Measurements from ENCODE around the gene SESN2. TPM values are rescaled to one million over a fixed set of nuclear protein-coding genes. Genes with fewer than 3 reads are reported as not detected.

SESN2 gene
- total RNA-seq, 1 donor from 2014 or later, result 13.1 TPM

DNA sequence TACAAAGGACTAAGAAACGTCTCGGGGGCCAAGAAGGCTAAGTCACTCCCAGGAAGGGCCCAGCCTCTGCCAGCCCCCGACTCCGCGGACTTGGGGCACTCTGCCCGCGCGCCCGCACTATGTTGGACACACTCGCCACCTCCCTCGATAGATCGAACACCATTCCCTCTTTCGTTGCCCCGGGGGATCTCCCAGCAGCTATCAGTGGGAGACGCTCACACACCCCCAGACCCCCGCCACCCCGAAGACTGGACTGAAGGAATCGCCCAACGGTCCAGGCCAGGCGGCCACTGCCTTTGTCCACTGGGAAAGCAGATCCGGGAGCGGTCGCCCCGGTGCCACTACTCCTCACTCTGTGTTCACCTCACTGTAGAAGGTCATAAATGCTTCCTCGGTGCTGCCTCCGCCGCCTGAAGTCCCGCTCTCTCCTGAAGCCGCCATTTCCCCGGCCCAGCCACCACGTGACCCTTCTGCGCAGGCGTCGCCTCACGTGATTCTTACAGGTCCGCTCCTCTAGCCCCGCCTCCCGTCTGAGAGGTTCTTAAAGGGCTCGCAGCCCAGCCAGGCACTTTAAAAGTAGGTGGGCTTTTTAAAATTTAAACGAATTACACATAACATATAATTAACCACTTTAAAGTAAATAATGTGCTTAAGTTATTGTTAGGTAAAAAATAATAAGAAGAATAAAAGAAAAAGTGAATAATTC, 26.6 kb upstream of the SESN2 start, which contains the start of gene DNAJC8:
DNAJC8 (minus strand) TSS at position 472 of the 706 bp plus-strand sequence; CDS start at position 441, 31 bp downstream.
- TF ChIP-seq, protein P1, sequence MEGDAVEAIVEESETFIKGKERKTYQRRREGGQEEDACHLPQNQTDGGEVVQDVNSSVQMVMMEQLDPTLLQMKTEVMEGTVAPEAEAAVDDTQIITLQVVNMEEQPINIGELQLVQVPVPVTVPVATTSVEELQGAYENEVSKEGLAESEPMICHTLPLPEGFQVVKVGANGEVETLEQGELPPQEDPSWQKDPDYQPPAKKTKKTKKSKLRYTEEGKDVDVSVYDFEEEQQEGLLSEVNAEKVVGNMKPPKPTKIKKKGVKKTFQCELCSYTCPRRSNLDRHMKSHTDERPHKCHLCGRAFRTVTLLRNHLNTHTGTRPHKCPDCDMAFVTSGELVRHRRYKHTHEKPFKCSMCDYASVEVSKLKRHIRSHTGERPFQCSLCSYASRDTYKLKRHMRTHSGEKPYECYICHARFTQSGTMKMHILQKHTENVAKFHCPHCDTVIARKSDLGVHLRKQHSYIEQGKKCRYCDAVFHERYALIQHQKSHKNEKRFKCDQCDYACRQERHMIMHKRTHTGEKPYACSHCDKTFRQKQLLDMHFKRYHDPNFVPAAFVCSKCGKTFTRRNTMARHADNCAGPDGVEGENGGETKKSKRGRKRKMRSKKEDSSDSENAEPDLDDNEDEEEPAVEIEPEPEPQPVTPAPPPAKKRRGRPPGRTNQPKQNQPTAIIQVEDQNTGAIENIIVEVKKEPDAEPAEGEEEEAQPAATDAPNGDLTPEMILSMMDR (IDR thresholded peaks at IDR 0.05), result no peak
- Histone ChIP-seq H3K36me3 (peaks cover 33% of the 10 kb centered on the region), H3K27ac (peak within 1 kb of the TSS; percentile 81), H3K9me3 (no peaks in the 10 kb centered on the region), H3K27me3 (ENCODE audit: low read depth) (no peaks in the 10 kb centered on the region), H3K4me3 (peak within 1 kb of the TSS; percentile 94), H3K4me1 (peaks cover 38% of the 10 kb centered on the region)
- intact Hi-C loops (cut with DNase I), result no loop called here
- peak; percentile 81 to 87 for ATAC-seq
- DNase-seq, result peak; percentile 98

- Histone ChIP-seq H3K36me3 (peaks cover 33% of the 10 kb centered on the region), H3K27ac (peak overlapping the region; percentile 81), H3K4me1 (peaks cover 40% of the 10 kb centered on the region), H3K9me3 (no peaks in the 10 kb centered on the region), H3K27me3 (ENCODE audit: low read depth) (no peaks in the 10 kb centered on the region), H3K4me3 (peak overlapping the region; percentile 94)
- ATAC-seq (no peak), DNase-seq (no peak)
- TF ChIP-seq, protein P1 (IDR thresholded peaks at IDR 0.05), result no peak
- intact Hi-C loops (cut with DNase I), result no loop called here
Observed at GRCh38 chr1:28233264-28233606, 26.1 kb upstream of the SESN2 start.

- Histone ChIP-seq H3K4me1 (peaks cover 38% of the 10 kb centered on the region), H3K9me3 (no peaks in the 10 kb centered on the region), H3K4me3 (peak within 1 kb of the TSS; percentile 95), H3K36me3 (peaks cover 12% of the 10 kb centered on the region), H3K27ac (peak within 1 kb of the TSS; percentile 90), H3K27me3 (ENCODE audit: low read depth) (no peaks in the 10 kb centered on the region)
- peak; percentile 98 for ATAC-seq
- TF ChIP-seq, protein P1 (IDR thresholded peaks at IDR 0.05), result no peak
- DNase-seq, result peak; percentile 97
- intact Hi-C loops (cut with DNase I), result no loop called here
Observed at GRCh38 chr1:28235755-28236655, 23.3 kb upstream of the SESN2 start, which contains the start of gene ATP5IF1. Gene ATP5IF1 (plus strand): TSS chr1:28236124. CDS start chr1:28236184, 60 bp downstream.

DNA sequence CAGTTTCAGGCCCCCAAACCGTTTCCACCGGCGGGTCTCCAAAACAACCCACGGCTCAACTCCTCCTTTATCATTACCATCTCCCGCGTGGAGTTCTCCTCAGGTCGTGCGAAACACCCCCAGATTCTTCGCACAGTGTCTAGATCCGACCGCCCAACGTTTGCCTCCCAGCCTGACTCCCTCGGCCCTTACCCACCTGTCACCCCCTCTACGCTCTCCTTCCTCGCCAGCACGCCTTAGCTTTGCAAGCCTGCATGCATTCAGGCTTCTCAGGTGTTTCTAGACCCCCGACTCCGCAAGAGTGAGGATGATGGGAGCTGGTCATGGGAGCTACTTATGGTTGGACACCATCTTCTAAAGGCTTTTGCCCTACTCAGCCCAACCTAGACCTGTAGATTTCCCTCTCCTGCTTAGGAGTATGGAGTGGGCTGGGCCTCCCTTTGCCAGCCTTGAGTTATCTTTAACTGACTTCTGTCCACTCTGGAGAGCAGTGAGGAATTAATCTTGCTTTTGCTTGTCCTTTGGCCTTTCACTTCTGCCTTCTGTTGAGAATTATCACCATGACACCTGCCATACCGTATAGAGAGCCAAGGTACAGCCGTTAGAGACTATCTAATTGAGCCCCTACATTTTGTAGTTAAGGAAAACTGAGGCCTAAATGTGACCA, 22.5 kb upstream of the SESN2 start:
- peak in 1 of 2 donors; percentile 0 for ATAC-seq
- Histone ChIP-seq H3K27me3 (ENCODE audit: low read depth) (no peaks in the 10 kb centered on the region), H3K27ac (peak overlapping the region; percentile 90), H3K36me3 (peaks cover 10% of the 10 kb centered on the region), H3K9me3 (no peaks in the 10 kb centered on the region), H3K4me3 (peak overlapping the region; percentile 95), H3K4me1 (peaks cover 30% of the 10 kb centered on the region)
- TF ChIP-seq, protein P1 (IDR thresholded peaks at IDR 0.05), result no peak
- intact Hi-C loops (cut with DNase I), result no loop called here
- no peak for DNase-seq

- TF ChIP-seq, protein P1 (IDR thresholded peaks at IDR 0.05), result no peak
- DNase-seq (no peak), ATAC-seq (no peak)
- intact Hi-C loops (cut with DNase I), result no loop called here
- Histone ChIP-seq H3K27me3 (ENCODE audit: low read depth) (no peaks in the 10 kb centered on the region), H3K4me1 (peaks cover 23% of the 10 kb centered on the region), H3K27ac (no peak overlapping the region), H3K36me3 (peaks cover 10% of the 10 kb centered on the region), H3K4me3 (no peak overlapping the region), H3K9me3 (no peaks in the 10 kb centered on the region)
Observed at GRCh38 chr1:28239004-28239403, 20.3 kb upstream of the SESN2 start.

All from lower lobe of right lung (tissue), 2 donors.